8988T (cell line): Measurements from ENCODE around the gene TEX35.
"Not testable (repeated sequence)": the region's sequence is repeated elsewhere in the genome, so short reads cannot be mapped to it uniquely, and the experiment has no call there.

Experiments used
- DNase-seq: peaks from one replicate; pipeline ENCODE4 v3.0.0; 2011

The TEX35 gene

DNA sequence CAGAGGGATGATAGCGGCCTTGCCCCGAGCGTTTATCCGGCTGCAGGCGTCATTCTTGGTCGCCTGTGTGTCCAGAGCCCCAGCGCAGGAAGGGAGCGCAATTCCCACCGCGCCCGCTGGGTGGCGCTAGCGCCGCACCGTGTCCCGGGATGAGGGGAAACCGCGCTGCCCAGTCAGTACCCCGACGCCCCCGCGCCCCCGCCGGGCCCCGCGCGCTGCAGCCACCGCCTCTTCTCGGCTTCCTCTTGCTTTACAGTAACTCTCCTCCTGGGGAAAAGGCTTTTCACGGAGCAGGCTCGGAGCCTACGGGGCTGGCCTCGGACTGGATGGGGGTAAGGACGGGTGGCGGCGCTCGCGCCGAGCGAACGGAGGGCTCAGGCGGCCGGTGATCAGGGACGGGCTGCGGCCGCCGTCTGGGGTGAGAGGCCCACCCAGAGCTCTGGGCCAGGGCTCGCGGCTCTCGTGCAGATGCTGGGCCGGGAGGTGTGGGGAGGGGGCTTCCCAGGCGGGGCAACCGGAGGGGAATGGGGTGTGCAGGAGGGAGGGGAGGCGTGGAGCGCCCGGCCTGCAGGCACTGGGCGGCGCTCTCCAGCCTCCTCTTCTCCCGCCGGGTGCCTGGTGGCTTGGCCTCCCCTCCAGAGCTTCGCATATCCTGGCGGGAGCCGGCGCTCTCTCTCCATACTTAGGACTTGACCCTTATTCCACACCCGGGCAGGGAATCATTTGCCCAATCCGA lies 29.8 kb downstream of the TEX35 start:
- peak; percentile 90 for DNase-seq

DNA sequence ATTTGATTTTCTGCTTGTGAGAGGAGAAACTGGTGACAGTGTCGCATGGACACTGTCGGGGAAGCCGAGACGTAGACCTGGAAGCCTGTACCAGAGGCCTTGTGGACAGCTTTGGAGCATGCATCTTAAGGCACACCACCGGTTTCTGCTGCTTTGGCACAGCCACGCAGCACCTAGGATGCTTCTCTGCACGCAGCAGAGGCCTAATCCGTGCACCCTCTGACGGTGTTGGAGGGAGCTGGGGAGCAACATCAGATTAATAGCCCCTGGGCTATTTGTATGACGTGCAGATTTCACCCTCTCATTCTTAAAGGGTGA lies 30.3 kb downstream of the TEX35 start:
- no peak for DNase-seq

DNA sequence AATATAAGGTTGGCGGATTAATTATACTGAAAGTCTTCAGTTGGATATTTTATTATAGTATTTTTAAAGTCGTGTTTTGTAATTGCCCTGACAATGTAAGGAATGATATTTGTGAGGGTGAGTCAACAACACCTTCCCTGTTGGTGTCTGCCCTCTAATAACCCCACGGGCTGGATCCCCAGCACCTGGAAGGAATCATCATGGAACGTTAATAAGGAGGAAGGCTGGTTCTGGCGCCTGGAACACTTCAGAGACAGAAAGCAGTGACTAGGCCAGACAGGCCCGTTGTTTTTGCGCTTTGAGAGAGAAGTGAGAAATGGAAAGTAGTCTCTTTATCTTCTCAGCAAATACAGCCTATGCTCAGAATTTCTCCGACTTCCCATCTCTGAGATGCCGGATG lies 31.6 kb downstream of the TEX35 start:
- no peak for DNase-seq

- DNase-seq: no peak
These were observed 35.2 kb downstream of the TEX35 start for GRCh38 chr1:178548108-178548507.

- no peak for DNase-seq
These were observed 38.4 kb downstream of the TEX35 start for GRCh38 chr1:178551307-178551706.

GRCh38 chr1:178551940-178552339 lies 39.0 kb downstream of the TEX35 start:
- DNase-seq: no peak

- DNase-seq: no peak
These were observed 39.9 kb downstream of the TEX35 start for GRCh38 chr1:178552856-178553255.

GRCh38 chr1:178554351-178554750 lies 41.4 kb downstream of the TEX35 start:
- DNase-seq: not testable (repeated sequence)

GRCh38 chr1:178555613-178556012 lies 42.7 kb downstream of the TEX35 start:
- not testable (repeated sequence) for DNase-seq

- not testable (repeated sequence) for DNase-seq
These were observed 45.9 kb downstream of the TEX35 start for GRCh38 chr1:178558816-178559215.

- no peak for DNase-seq
These were observed 48.0 kb downstream of the TEX35 start for GRCh38 chr1:178560871-178561376.

- DNase-seq: no peak
These were observed 50.4 kb downstream of the TEX35 start for GRCh38 chr1:178563099-178563820.

DNA sequence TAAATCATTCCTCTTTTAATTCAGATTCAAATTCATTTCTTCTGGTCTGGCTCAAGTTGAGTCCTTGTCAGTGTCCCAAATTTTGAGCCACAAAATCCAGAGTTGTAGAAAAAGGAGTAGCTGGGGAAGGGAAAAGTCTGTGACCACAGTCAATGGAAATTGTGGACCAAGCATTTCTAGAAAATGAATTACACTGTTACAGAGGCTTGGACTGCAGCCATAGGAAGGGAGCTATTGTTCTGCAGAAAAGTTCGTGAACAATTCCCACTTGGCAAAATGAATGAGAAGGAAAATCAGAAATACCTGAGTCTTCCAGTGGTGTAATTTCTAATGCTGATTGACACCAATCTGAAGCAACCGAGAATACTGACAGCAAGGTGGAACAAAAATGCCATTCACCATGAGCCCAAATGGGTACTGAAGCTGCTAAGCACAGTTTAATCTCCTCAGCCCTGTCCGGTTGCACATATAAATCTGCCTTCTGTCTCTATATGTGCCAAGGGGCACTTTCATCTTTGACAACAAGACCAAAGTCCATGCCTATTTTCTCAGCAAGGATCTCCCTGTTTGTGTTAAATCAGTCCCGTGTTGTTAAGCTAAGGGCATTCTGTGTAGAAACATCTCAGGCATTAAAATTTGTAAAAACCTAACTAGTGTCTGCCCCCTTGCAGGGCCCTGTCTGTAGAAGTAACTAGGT lies 51.3 kb downstream of the TEX35 start:
- DNase-seq: no peak

- no peak for DNase-seq
These were observed 51.9 kb downstream of the TEX35 start for GRCh38 chr1:178564783-178565180.

- no peak for DNase-seq
These were observed 52.7 kb downstream of the TEX35 start for GRCh38 chr1:178565586-178565985.

- DNase-seq: no peak
These were observed 53.3 kb downstream of the TEX35 start for GRCh38 chr1:178566187-178566586.

DNA sequence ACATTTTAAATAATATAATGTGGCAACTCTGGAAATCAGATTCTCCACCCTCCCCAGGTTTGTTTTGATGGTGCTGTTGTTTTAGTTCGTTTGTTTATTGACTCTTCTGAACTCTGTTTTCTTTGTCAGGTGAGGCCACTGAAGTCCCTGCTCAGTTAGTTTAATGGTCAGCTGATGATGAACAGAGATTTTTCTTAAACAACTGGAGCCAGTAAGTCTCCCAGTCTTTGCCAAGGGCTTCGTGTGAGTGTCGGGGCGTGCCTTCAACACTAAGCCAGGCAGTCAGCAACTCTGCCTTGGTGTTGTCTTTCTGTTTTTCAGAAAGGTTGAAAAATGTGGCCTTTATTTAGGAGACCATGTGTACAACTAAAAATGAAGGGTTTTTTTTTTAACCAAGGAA lies 58.9 kb downstream of the TEX35 start:
- DNase-seq: no peak
